ENCODE data around the gene GALNT2.

GALNT2 gene

DNA sequence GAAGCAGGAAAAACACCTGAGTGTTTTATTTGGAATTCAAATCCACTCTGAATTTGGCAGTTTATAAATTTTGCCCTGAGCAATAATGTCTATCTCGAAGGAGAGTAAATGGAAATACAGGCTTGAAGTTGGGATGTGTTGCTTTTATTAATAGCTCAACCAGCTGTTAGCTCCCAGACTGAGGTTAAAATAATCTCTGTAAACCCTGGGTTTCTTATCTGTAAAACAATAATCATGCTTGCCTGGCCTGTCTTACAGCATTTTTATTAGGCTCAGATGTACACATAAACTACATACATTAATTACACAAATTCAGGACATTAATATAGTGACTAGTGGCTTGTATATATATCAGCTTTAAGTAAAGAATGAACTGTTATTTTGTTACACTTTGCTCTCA, 148.5 kb downstream of the GALNT2 start:
- no peak for DNase-seq (ENCODE audit: low spot score)
- in situ Hi-C loops (cut with MboI; ENCODE audit: low pct_unique_long_range_greater_than_20kb, low sequenced_read_pairs, unreplicated experiment): no loop called here
- TF ChIP-seq, protein P1, sequence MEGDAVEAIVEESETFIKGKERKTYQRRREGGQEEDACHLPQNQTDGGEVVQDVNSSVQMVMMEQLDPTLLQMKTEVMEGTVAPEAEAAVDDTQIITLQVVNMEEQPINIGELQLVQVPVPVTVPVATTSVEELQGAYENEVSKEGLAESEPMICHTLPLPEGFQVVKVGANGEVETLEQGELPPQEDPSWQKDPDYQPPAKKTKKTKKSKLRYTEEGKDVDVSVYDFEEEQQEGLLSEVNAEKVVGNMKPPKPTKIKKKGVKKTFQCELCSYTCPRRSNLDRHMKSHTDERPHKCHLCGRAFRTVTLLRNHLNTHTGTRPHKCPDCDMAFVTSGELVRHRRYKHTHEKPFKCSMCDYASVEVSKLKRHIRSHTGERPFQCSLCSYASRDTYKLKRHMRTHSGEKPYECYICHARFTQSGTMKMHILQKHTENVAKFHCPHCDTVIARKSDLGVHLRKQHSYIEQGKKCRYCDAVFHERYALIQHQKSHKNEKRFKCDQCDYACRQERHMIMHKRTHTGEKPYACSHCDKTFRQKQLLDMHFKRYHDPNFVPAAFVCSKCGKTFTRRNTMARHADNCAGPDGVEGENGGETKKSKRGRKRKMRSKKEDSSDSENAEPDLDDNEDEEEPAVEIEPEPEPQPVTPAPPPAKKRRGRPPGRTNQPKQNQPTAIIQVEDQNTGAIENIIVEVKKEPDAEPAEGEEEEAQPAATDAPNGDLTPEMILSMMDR (IDR thresholded peaks at IDR 0.05; ENCODE audit: extremely low read depth, insufficient read depth, missing control alignments): no peak

DNA sequence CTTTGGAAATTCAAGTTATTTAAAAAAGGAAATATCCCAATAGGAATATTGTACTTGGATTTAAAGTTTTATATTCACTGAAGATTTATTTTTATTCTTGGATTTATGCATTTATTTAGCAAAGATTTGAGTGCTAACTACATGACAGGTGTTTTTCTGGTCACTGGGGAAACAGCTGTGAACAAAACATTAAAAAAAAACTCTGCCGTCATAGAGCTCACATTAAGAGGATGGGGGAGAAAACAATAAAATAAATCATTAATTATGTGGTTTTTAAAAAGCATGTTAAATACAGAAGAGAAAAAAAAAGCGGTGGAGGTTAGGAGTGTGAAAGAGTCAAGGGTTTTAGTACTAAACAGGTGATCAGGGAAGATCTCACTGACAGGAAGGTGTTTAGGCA, 149.9 kb downstream of the GALNT2 start:
- TF ChIP-seq, protein P1 (IDR thresholded peaks at IDR 0.05; ENCODE audit: extremely low read depth, insufficient read depth, missing control alignments): no peak
- in situ Hi-C loops (cut with MboI; ENCODE audit: low pct_unique_long_range_greater_than_20kb, low sequenced_read_pairs, unreplicated experiment): no loop called here
- no peak for DNase-seq (ENCODE audit: low spot score)

DNA sequence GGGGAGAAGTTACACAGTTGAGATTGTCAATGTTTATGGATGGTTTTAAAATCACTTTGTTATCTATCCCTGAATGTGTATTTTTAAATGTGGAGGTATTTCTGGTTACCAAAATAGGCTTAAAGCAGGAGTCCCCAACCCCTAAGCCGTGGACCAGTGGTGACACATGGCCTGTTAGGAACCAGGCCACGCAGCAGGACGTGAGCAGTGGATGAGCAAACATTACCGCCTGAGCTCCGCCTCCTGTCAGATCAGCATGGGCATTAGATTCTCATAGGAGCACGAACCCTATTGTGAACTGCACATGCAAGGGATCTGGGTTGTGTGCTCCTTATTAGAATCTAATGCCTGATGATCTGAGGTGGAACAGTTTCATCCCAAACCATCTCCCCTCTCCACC, 151.6 kb downstream of the GALNT2 start:
- DNase-seq (ENCODE audit: low spot score): no peak
- TF ChIP-seq, protein P1 (IDR thresholded peaks at IDR 0.05; ENCODE audit: extremely low read depth, insufficient read depth, missing control alignments): no peak
- in situ Hi-C loops (cut with MboI; ENCODE audit: low pct_unique_long_range_greater_than_20kb, low sequenced_read_pairs, unreplicated experiment): no loop called here

DNA sequence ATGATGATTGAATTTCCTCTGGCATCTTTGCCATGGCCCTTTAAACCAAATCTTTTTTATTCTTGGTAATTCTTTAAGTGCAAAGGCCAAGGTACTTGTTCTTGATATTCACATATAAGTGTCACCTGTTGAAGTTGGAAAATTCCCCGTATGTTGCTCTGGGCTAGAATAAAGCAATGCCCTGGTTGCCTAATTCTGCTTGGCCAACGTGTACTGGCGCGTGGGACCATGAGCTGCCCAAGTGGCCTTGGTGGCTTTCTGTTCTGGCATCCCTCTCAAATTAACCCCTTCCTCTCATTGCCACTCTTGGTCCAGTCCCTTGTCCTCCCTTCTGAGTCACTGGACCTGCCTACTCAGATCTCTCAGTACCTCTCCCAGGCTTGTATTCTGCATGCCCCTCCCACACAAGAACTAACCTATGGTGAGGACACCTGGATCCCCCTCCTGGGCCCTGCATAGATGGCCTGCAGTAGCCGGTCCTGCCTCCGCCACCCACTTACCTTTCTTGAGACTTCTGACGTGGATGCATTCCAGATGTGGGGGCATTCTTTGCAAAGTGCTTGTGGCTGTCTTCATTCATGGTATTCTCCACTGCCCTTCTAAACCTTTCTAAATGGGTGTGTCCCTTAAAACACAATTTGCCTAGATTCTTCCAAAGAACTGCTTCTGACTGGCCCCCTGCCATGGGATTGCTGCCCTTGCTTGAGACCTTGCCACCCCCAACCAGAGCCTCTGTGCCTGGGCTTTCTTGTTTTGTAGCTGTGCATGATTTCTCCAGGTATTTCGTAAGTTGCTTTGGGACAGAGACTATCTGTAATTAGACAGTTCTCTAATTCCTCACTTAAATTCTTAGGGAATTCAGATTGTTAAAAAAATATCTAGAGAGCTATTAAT, 152.4 kb downstream of the GALNT2 start:
- in situ Hi-C loops (cut with MboI; ENCODE audit: low pct_unique_long_range_greater_than_20kb, low sequenced_read_pairs, unreplicated experiment): no loop called here
- TF ChIP-seq, protein P1 (IDR thresholded peaks at IDR 0.05; ENCODE audit: extremely low read depth, insufficient read depth, missing control alignments): no peak
- DNase-seq (ENCODE audit: low spot score): no peak

DNA sequence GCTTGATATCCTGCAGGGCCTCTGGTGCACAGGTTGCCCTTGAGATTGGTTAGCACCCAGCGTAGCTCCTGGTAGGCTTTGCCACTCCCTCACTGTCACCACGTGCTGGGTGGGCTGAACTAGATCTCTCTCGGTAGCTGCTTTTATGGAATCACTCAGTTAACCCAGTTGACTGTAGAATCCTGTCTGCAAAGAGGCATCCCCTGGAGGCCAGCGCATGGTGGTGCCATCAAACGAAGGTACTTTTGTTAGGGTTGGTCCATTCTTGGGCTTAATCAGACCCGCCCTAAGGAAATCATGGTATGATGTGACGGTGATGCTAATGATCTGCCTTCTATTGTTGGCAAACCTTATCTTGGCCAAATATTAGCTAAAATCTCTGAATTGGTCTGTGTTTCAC, 153.4 kb downstream of the GALNT2 start:
- DNase-seq (ENCODE audit: low spot score): no peak
- TF ChIP-seq, protein P1 (IDR thresholded peaks at IDR 0.05; ENCODE audit: extremely low read depth, insufficient read depth, missing control alignments): no peak
- in situ Hi-C loops (cut with MboI; ENCODE audit: low pct_unique_long_range_greater_than_20kb, low sequenced_read_pairs, unreplicated experiment): no loop called here

DNA sequence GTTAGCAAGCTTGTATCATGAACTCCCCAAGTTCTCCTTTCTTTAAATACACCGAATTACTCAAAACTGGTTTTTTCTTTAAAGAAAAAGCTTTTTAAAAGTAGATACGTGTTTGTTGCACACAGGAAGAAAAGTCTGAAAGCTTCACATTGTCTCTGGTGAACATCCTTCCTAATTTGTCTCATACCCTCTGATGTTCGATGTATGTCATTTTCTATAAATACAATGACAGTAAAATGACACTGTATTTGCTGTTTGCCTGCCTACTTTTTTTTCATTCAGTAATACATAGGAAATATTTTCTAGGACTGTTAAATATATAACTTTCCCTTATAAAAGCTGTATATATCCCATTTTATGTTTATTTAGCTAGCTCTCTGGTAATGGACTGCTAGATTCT, 153.9 kb downstream of the GALNT2 start:
- in situ Hi-C loops (cut with MboI; ENCODE audit: low pct_unique_long_range_greater_than_20kb, low sequenced_read_pairs, unreplicated experiment): no loop called here
- TF ChIP-seq, protein P1 (IDR thresholded peaks at IDR 0.05; ENCODE audit: extremely low read depth, insufficient read depth, missing control alignments): no peak
- DNase-seq (ENCODE audit: low spot score): no peak
